ENCODE results near the gene KIAA1958. TPM values are rescaled to one million over a fixed set of nuclear protein-coding genes. Genes with fewer than 3 reads are reported as not detected.

Gene KIAA1958
- total and polyA plus RNA-seq, 2 of the 4 experiments (the other 2 are of a cell fraction), result 0.65 to 1.8 TPM

GRCh38 chr9:112439825-112440224 is 46.8 kb upstream of the KIAA1958 start:
- no peak overlapping the region for H2BK120ac ChIP-seq (ENCODE audit: low read depth, low read length)
- no peak overlapping the region for H4K8ac ChIP-seq (ENCODE audit: low read depth in 2 of 2, low read length in 2 of 2)
- H3K4me3 ChIP-seq (ENCODE audit: insufficient read depth, low read depth, low read length), result no peak overlapping the region
- no peaks in the 10 kb centered on the region for H4K20me1 ChIP-seq (ENCODE audit: insufficient read depth, low read length)
- H2AK9ac ChIP-seq (replicated peaks; ENCODE audit: low read depth, low read length, poor library complexity), result no peak overlapping the region
- no peak overlapping the region for H3K4ac ChIP-seq (ENCODE audit: low read depth, low read length)
- no peak for ATAC-seq (ENCODE audit: low read depth)
- no peaks in the 10 kb centered on the region for H3K27me3 ChIP-seq (ENCODE audit: control insufficient read depth, insufficient read depth, low read length)
- BruUV-seq (replicated peaks), result no TSS peak
- no peak overlapping the region for H2BK15ac ChIP-seq (ENCODE audit: low read depth, low read length)
- no peak overlapping the region for H3K23ac ChIP-seq (ENCODE audit: low read depth, low read length)
- H2AK5ac ChIP-seq (ENCODE audit: low read depth, low read length), result no peak overlapping the region
- no peak overlapping the region for H4K91ac ChIP-seq (ENCODE audit: insufficient read depth, low read depth, low read length)
- H2BK20ac ChIP-seq (ENCODE audit: low read depth, low read length), result no peak overlapping the region
- peaks cover 2% of the 10 kb centered on the region; the same call in 1 of the 2 replicates for H3K9me1 ChIP-seq (ENCODE audit: insufficient read depth, low read length)
- in situ Hi-C loops (cut with MboI; ENCODE audit: low sequenced_read_pairs), result no loop called here
- POLR2A ChIA-PET (ENCODE audit: unreplicated experiment), result no interaction called here
- 0 out of 4 replicates have a peak, but pooled peaks cover 0 to 2% of the 10 kb centered on the region in 2 experiments for H3K79me1 ChIP-seq (ENCODE audit: low read depth in 1 of 2, low read length in 2 of 2)
- CTCF ChIA-PET, result no interaction called here
- no peak overlapping the region for H3K56ac ChIP-seq (ENCODE audit: extremely low read depth, insufficient read depth, low read length)
- no peak overlapping the region for H3K14ac ChIP-seq (replicated peaks; ENCODE audit: low read depth, low read length)
- H3K9ac ChIP-seq (ENCODE audit: low read depth, low read length), result no peak overlapping the region
- DNase-seq, result no peak
- no peak for TF ChIP-seq BHLHE40 (IDR thresholded peaks at IDR 0.05; ENCODE audit: low read depth, low read length)
- no peak for TF ChIP-seq MAZ (IDR thresholded peaks at IDR 0.05; ENCODE audit: borderline replicate concordance, low read depth, low read length)
- no peak for TF ChIP-seq MXI1 (IDR thresholded peaks at IDR 0.05; ENCODE audit: borderline replicate concordance, low read depth, low read length)
- no peak for TF ChIP-seq MAFK (IDR thresholded peaks at IDR 0.05; ENCODE audit: low read depth, low read length)
- TF ChIP-seq CTCF (conservative IDR thresholded peaks at IDR 0.05; ENCODE audit: low read depth, low read length), result no peak
- no peak overlapping the region for H4K5ac ChIP-seq (ENCODE audit: low read depth, low read length)
- no peak overlapping the region for H3K4me2 ChIP-seq (ENCODE audit: low read depth, low read length)
- whole genome bisulfite sequencing, 2 experiments (ENCODE audit: extremely low coverage in 2 of 2, insufficient read length in 1 of 2), result no CpG with 5 or more reads among the region's 2 CpGs
- H2BK5ac ChIP-seq (ENCODE audit: low read depth, low read length, poor library complexity, severe bottlenecking), result no peak overlapping the region
- H3K18ac ChIP-seq (ENCODE audit: low read depth, low read length), result no peak overlapping the region
- no peaks in the 10 kb centered on the region for H3K9me3 ChIP-seq (ENCODE audit: control insufficient read depth, insufficient read depth, low read length)
- no peaks in the 10 kb centered on the region for H3K4me1 ChIP-seq (ENCODE audit: control insufficient read depth, insufficient read depth, low read length)
- H3K27ac ChIP-seq (ENCODE audit: insufficient read depth, low read length), result no peak overlapping the region
- intact Hi-C loops (cut with micrococcal nuclease), result no loop called here
- no peak overlapping the region for H2AFZ ChIP-seq (replicated peaks; ENCODE audit: low read length, poor library complexity)
- dilution Hi-C loops (cut with HindIII; ENCODE audit: low sequenced_read_pairs, unreplicated experiment), result no loop called here
- peaks cover 7% of the 10 kb centered on the region for H3K36me3 ChIP-seq (ENCODE audit: control insufficient read depth, insufficient read depth, low read length)
